Ascending aorta (tissue), 2 donors: Measurements from ENCODE around the gene SLC38A6. TPM values are rescaled to one million over a fixed set of nuclear protein-coding genes. Genes with fewer than 3 reads are reported as not detected.

Experiments
- DNase-seq, 2 donors: peaks; one replicate each; pipeline ENCODE4 v3.0.0-alpha.2; 2019; ENCODE audit warnings: low spot score in 2 of 2
- H3K27ac ChIP-seq, 2 donors: fragments of 200-600 bp; sonication (generic); one replicate each; pipeline ENCODE4 v1.5.1; 2016 to 2017; ENCODE audit warnings: mild to moderate bottlenecking in 1 of 2
- H3K27me3 ChIP-seq: fragments of 200-600 bp; sonication (generic); one replicate; pipeline ENCODE4 v1.5.1; 2017
- H3K36me3 ChIP-seq, 2 donors: fragments of 200-600 bp; sonication (generic); one replicate each; pipeline ENCODE4 v1.5.1; 2016
- H3K4me1 ChIP-seq, 2 donors: fragments of 200-600 bp; sonication (generic); one replicate each; pipeline ENCODE4 v1.5.1; 2016 to 2017; ENCODE audit warnings: mild to moderate bottlenecking in 1 of 2
- H3K4me3 ChIP-seq, 2 donors: fragments of 200-600 bp; sonication (generic); one replicate each; pipeline ENCODE4 v1.5.1; 2016 to 2017; ENCODE audit warnings: mild to moderate bottlenecking in 1 of 2
- H3K9me3 ChIP-seq, 2 donors: fragments of 200-600 bp; sonication (generic); one replicate each; pipeline ENCODE4 v1.5.1; 2016
- CTCF ChIP-seq, 3 experiments: fragments of 200-600 bp in 2 of 3; fragments of 450-650 bp in 1 of 3; sonication (generic) in 2 of 3; IDR thresholded peaks; one replicate each; pipeline ENCODE4 v1.5.1; 2016 to 2019; ENCODE audit warnings: antibody characterized with exemption in 3 of 3, mild to moderate bottlenecking in 1 of 3, moderate library complexity in 1 of 3
- intact Hi-C: fragments of 100-400 bp; cut with DNase I; formaldehyde crosslinking; loops from one replicate; pipeline ENCODE4 v1.15.1; 2023
- total RNA-seq: library from RNA; depleted of rRNA; stranded (reverse); fragments of >200 nt; gene quantifications from one replicate; pipeline ENCODE4 v1.1.0, GENCODE V29; 2016

The SLC38A6 gene
- total RNA-seq, 1 donor from 2014 or later = 1.8 TPM

GRCh38 chr14:61077951-61078720 is 97.1 kb downstream of the SLC38A6 start:
- Histone ChIP-seq H3K9me3 (no peaks in the 10 kb centered on the region), H3K36me3 (no peaks in the 10 kb centered on the region), H3K27me3 (no peaks in the 10 kb centered on the region), H3K4me1 (no peaks in the 10 kb centered on the region), H3K4me3 (no peak overlapping the region), H3K27ac (no peak overlapping the region)
- TF ChIP-seq CTCF (IDR thresholded peaks at IDR 0.05) = no peak
- intact Hi-C loops = no loop called here
- DNase-seq = no peak

GRCh38 chr14:61080591-61081010 is 99.6 kb downstream of the SLC38A6 start:
- Histone ChIP-seq H3K9me3 (no peaks in the 10 kb centered on the region), H3K4me3 (no peak overlapping the region), H3K27ac (no peak overlapping the region), H3K27me3 (no peaks in the 10 kb centered on the region), H3K4me1 (no peaks in the 10 kb centered on the region), H3K36me3 (no peaks in the 10 kb centered on the region)
- no peak for TF ChIP-seq CTCF (IDR thresholded peaks at IDR 0.05)
- intact Hi-C loops = no loop called here
- no peak for DNase-seq

- Histone ChIP-seq H3K9me3 (no peaks in the 10 kb centered on the region), H3K27ac (no peak overlapping the region), H3K4me1 (no peaks in the 10 kb centered on the region), H3K4me3 (no peak overlapping the region), H3K36me3 (no peaks in the 10 kb centered on the region), H3K27me3 (no peaks in the 10 kb centered on the region)
- no peak for TF ChIP-seq CTCF (IDR thresholded peaks at IDR 0.05)
- DNase-seq = no peak
- intact Hi-C loops = no loop called here
Measured at GRCh38 chr14:61088081-61088480, 107.0 kb downstream of the SLC38A6 start.

GRCh38 chr14:61089126-61089750 is 108.2 kb downstream of the SLC38A6 start:
- TF ChIP-seq CTCF (IDR thresholded peaks at IDR 0.05) = no peak
- Histone ChIP-seq H3K27me3 (no peaks in the 10 kb centered on the region), H3K27ac (no peak overlapping the region), H3K4me3 (no peak overlapping the region), H3K9me3 (no peaks in the 10 kb centered on the region), H3K36me3 (no peaks in the 10 kb centered on the region), H3K4me1 (no peaks in the 10 kb centered on the region)
- intact Hi-C loops = no loop called here
- DNase-seq = no peak

- DNase-seq = no peak
- TF ChIP-seq CTCF (IDR thresholded peaks at IDR 0.05) = no peak
- no peaks in the 10 kb centered on the region for H3K9me3 ChIP-seq
- intact Hi-C loops = no loop called here
- H3K27ac ChIP-seq = peak overlapping the region in 1 of 2 donors; percentile 37
- H3K36me3 ChIP-seq = no peaks in the 10 kb centered on the region
- H3K4me3 ChIP-seq = no peak overlapping the region
- no peaks in the 10 kb centered on the region for H3K4me1 ChIP-seq
- H3K27me3 ChIP-seq = no peaks in the 10 kb centered on the region
Measured at GRCh38 chr14:61090432-61091216, 109.6 kb downstream of the SLC38A6 start.
